Right kidney (tissue), 1 donor: Measurements from ENCODE around the gene RGMA.
"Not testable (repeated sequence)": the region's sequence is repeated elsewhere in the genome, so short reads cannot be mapped to it uniquely, and the experiment has no call there.

ENCODE experiments used
- DNase-seq: peaks from one replicate; pipeline ENCODE4 v3.0.0-alpha.2; 2016

Gene RGMA

DNA sequence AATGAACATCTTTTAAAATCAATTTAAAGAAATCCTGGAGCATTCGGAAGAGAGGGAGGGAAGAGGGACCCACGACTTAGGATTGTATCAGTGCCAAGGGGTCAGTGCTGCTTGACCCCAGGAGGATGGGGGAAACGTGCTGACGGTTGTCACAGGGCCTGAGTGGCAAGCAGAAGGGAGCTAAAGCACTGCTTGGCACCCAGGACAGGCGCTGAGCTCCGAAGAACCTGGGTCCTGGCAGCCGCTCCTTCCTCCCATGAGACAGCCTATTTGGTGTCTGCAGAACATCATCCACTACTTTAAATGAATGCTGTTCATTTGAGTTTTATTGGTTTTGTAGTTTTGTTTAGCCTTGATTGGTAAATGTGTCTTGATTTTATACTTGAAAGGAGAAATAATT is 54.5 kb downstream of the RGMA start:
- DNase-seq: no peak

DNA sequence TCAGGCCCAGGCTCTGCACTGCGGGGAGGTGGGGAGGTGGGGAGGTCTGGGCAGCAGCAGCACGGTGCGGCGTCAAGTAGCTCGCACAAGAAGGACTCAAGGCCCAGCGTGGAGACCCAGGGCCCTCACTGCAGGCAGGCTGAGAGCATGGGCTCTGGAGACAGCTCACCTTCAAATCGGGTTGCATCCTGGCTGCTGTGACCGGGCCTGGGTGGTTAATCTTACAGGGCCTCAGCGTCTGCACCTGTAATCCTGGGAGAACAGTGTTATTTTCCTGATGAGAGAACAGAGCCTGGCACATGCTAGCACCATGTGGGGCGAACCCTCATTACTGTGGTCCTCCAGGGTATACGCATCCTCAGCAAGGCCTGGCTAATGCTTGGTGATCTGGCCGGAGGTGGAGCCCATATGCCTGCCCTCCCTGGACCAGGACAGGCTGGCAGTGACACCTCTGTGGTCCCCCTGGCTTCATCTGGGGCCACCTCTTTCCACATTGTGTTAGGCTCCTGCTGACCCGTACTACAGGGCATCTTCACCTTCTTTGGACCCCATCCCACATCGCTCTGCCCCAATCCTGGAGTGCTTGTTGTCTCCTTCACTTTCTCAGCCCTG is 55.5 kb downstream of the RGMA start:
- DNase-seq: no peak

DNA sequence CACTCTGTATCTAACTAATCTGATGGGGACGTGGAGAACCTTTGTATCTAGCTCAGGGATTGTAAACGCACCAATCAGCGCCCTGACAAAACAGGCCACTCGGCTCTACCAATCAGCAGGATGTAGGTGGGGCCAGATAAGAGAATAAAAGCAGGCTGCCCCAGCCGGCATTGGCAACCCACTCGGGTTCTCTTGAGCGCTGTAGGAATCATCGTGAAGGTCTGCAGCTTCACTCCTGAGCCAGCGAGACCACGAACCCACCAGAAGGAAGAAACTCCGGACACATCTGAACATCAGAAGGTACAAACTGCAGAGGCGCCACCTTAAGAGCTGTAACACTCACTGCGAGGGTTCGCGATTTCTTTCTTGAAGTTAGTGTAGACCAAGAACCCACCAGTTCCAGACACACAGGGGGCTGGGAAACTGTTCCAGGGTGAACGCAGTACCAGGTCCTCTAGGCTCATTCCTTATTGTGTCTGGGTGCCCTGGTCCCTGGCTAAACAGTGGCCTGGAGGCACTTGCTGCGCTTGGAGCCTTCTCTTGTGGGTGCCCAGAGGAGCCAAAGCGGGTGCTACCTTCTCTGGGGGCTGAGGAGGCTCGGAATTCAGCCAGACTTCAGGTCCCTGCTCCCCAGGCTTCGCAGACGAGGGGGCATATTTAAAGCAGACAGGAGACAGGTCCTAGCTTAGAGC is 56.4 kb downstream of the RGMA start:
- not testable (repeated sequence) for DNase-seq

DNA sequence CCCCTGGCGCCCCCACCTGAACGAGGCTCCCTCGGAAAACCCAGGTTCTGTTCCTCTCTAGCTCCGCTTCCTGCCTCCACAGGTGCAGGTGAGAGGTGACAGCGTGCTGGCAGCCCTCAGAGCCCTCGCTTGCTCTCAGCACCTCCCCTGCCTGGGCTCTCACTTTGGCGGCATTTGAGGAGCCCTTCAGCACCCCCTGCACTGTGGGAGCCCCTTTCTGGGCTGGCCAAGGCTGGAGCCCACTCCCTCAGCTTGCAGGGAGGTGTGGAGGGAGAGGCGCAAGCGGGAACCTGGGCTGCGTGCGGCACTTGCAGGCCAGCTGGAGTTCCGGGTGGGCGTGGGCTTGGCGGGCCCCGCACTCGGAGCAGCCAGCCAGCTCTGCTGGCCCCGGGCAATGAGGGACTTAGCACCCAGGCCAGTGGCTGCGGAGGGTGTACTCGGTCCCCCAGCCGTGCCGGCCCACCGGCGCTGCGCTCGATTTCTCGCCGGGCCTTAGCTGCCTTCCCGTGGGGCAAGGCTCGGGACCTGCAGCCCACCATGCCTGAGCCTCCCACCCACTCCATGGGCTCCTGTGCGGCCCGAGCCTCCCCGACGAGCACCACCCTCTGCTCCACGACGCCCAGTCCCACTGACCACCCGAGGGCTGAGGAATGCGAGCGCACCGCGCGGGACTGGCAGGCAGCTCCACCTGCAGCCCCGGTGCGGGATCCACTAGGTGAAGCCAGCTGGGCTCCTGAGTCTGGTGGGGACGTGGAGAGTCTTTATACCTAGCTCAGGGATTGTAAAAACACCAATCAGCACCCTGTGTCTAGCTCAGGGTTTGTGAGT is 57.2 kb downstream of the RGMA start:
- DNase-seq: not testable (repeated sequence)

DNA sequence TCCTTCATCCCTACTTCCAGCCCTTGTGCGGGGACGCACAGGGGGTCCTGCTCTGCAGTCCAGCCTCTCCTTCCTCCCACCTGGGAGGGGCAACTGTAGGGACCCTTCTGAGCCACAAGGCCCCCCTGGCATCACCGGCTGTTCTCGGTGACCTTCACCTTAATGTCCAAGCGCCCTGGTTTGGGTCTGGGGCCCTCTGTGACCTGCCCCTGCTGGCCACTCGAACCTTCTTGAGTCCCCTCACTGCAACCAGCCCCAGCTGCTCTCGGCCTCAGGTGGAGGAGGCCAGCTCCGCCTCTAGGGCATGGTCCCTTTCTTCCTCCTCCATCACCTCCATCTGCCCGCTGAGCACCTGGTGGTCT is 57.9 kb downstream of the RGMA start:
- DNase-seq: no peak

DNA sequence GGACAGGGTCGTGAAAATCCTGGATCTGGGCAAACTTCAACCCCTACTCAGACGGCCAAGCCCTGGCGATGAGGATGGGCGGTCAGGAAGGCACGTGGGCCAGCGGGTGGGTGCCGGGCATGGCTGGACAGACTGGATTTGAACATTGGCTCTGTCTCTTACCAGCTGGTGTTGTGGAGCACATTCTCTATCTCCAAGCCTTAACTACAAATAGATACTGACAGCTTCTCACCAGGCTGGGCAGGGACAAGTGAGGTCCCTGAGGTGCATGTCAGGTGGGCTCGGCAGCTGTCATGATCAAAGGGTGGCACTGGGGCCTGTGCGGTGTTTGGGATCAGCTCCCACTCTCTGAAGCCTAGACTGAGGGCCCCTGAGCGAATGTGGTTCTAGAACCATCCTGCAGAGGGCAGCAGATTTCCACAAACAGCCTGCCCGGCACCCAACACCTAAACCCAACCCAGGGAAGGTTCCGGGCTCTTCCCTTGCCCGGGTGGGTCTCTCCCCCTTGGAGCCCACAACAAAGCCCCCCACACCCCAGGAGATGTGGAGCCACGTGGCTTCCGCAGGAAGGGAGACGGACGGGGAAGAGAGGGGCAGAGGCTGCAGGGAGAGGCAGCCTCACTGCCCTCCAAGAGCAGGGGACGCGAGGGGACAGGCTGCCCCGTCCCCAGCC is 58.4 kb downstream of the RGMA start:
- peak; percentile 77 for DNase-seq

DNA sequence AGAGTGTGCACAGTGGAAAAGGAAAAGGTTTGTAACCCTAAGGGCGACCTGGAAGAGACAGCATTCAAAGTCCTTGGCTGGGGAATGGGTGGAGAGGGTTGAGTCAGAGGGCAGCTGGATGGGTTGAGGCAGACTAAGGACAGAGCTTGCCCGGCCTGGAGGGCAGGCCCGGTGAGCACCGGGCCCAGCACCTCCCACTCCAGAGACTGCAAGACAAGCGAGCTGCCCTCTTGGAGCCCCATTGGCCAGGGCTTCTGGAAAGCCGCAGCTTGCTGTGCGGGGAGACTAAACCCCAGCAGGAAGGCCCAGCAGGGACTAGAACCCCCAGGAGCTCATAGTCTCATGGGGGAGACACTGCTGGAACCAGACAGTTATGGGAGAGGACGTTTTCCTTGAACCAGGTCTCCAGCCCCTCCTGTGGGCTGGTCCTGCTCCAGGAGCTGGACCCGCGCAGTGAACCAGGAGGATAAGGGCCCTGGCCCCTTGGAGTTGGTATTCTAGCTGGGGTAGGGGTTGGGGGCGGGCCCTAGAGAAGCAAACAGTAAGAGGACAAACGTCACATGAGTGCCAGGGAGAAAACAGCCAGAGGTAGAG is 59.1 kb downstream of the RGMA start:
- peak; percentile 25 for DNase-seq

DNA sequence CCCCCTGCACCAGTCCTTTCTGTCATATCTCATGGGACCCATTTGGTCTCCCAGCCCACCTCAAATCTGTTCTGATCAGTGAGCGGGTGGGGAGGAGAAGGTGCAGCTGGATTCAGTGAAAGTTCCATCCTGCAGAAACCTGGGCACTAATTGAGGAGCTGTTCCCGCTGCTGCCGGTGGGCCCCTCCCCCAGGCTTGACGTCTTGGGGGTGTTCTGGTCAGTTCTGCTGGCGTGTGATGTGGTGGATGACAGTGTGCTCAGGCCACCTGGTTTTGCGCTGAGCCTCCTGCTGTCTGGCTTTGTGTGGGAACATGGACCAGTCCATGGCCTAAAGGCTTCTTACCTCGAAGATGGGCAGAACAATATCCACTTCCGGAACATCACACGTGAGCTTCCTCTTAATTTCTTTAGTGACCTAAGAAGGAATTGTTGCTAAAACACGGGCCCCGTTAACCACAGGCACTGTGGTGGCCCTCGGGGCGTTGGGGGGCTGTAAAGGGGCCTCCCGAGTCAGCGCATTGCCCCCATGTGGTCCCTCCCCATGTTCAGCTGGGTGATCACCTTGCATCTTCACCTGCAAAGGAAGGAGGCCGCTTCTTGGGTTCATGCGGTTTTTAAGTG is 59.7 kb downstream of the RGMA start:
- no peak for DNase-seq

DNA sequence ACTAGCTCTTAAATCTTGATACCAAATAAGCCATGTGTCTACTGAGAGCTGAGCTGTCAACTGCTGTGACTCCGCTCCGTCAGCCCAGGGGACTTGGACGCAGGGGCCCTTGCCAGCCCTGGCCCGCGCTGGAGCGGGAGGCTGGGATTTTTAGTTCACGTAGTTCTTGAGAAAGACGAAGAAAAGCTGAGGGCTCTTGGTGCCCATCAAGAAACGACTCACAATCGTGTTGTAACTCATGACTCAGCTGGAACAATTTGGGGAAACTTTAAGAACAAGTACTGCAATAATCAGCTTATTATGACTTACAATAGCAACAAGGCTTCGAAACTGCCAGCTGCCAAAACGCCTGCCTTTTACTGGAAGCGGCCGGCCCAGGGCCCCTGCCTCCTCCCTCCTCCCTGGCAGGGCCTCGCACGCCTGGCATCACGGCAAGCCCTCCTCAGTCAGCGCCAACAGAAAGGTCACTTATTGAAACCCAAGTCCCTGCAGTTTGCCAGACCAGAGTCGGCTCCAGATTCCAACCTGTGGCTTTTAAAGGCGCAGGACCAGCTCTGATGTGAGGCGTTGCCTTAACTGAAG is 60.3 kb downstream of the RGMA start:
- no peak for DNase-seq

DNA sequence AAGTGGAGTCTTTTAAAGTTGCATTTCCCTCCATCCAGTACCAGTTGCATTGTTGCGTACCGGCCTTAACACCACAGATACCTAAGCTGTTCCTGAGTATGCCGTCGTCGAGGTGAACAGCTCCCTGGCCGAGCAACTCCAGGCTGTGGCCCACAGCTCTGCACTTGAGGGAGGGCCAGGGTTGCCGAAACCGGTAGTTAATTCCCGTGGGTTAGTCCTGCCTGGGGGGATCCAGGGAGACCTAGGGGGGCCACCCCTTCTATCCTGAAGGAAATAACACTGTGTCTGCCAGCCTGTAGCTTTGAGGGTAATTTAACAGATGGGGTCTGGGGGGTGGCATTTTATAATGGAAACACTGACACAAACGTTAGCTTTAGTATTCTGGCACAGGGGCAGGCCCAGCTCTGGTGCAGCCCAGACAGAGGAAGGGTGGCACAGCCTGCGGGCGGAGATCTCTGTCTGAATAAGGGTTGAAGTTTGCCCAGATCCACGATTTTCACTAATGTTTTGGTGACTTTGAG is 60.8 kb downstream of the RGMA start:
- no peak for DNase-seq

DNA sequence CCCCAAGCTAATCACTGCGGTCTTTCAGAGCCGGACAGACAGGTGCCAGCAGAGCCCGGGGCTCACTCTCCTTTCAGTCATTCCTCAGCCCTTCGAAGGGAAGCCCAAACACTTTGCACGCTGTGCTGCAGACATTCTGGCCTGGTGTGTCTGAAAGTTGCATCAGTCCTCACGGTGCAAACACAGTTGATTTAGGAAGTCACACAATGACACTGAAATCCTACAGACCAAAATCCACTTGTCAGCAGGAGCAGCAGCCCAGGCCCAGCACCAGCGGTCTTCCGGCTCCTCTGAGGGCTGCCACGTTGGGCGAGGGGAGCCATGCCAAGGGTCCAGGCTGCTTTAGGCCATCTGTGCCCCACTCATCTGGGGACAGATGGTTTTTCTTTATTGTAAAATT is 61.6 kb downstream of the RGMA start:
- no peak for DNase-seq

DNA sequence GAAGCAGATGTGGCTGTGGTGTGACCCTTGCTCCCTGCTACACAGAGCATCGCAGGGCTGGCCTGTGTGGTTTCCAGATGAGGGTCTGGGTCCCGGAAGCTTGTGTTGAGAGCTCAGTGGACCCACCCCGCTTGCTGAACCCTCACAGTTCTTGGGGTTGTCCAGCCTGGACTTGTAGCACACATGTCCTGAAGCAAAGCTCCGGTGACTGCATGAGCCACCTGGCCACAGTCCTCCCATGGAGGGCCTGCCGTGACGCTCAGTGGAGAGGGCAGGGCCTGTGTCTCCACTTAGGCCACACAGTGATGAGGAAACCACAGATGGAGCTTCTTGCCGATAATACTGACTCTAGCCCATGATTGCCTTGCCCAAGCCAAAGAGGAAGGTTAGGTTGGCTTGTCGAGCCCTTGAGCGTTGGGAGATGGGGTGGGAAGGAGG is 62.6 kb downstream of the RGMA start:
- DNase-seq: no peak

DNA sequence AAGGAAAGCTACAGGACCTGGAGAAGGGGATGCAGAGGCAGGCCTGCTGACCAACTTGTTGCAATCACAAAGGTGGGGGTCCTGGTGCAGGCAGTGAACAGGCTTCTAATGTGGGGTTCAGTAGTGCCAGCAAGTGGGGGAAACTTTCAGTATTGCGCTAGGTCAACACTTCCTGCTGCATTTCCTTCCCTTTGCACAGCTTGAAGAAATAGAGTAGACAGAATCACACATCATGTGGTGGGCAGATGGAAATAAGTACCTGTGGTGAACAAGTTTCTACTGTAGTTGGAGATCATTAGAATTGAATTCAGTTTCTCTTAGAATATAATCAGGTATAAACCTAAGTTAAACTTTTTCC is 63.4 kb downstream of the RGMA start:
- no peak for DNase-seq

DNA sequence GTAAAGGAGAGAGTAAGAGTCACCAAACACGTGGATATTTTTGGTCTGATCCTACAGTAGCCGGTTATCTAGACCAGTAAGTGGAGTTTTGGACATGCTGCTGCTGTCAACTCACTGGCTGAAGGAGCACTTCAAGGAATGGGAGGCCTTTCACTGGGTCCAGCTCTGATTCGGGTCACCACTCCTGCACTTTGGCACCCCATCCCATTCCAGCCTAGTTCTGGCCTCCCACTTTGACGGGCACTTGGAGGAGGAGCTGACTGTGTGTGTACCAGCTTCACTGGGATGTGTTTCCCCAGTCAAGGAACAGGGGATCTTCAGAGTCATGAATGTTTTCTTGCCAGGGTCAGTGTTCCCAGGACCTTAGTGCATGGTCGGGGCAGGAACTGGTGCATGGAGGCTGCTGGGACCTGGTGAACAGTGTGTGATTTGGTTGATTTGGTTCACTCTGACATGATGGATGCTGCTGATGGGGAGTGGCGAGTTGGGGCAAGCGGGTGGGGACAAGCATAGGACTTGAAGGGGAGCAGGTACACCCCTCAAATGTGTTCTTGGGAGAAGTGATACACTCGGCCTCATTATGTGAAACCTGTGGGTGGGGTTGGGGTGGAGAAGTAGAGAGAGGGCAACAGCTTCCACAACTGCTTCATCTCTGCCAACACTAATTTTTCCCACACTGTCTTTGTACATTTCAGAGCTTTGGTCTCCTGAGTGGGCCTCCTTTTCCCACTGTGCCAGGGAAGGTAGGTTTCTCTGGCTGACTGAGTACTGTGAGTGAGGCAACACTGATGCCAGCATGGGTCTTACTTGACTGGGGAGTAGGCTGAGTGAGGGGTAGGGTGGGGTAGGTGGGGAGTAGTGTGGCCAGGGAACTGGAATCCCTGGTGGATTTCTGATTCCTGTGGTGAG is 64.0 kb downstream of the RGMA start:
- DNase-seq: no peak

DNA sequence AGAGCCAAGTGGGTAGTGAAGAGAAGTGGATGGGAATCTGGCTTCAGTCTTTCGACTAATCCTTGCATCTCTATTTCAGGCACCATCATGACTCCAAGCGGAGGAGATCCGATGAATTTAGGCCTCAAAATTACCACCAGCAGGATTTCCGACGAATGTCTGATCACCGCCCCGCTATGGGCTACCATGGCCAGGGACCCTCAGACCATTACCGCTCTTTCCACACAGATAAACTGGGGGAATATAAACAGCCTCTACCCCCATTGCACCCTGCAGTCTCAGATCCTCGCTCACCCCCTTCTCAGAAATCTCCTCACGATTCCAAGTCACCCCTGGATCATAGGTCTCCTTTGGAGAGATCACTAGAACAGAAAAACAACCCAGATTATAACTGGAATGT is 64.7 kb downstream of the RGMA start:
- DNase-seq: no peak

DNA sequence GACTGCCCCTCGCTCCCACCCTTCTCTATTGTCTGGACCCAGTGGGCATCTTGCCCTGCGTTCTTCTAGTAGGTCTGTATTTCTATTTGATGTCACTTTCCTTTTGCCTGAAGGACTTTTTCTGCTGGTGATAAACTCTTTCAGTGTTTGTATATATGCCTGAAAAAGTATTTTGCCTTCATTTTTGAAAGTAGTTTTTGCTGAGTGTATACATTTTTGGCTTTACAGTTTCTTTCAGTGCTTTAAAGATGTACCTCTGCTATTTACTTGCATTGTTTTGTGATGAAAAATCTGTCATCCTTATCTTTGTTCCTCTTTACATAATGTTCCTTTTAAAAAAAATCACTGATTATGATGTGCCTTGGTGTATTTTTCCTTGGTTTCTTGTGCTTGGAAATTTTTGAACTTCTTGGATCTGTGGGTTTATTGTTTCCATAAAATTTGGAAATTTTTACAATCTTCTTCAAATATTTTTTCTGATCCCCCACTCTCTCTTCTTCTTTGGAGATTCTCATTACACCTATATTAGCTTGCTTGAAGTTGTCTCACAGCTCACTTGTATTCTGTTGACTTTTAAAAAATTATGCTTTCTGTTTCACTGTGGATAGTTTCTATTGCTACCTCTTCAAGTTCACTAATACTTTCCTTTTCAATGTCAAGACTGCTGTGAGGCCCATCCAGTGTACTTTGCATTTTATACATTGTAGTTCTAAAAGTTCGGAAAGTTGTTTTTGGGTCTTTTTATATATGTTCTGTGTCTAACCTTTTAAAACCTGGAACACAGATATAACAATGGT is 67.8 kb downstream of the RGMA start:
- no peak for DNase-seq

DNA sequence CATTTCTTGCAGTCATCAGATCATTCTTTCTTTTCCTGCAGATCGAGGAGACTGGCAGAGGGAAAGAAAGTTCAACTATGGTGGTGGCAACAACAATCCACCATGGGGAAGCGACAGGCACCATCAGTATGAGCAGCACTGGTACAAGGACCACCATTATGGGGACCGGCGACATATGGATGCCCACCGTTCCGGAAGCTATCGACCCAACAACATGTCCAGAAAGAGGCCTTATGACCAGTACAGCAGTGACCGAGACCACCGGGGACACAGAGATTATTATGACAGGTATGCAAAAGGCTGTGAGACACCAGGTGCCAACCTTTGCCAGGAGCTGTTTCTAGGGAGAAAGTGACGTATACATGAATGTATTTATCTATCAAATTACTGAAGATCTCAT is 69.0 kb downstream of the RGMA start:
- DNase-seq: no peak

DNA sequence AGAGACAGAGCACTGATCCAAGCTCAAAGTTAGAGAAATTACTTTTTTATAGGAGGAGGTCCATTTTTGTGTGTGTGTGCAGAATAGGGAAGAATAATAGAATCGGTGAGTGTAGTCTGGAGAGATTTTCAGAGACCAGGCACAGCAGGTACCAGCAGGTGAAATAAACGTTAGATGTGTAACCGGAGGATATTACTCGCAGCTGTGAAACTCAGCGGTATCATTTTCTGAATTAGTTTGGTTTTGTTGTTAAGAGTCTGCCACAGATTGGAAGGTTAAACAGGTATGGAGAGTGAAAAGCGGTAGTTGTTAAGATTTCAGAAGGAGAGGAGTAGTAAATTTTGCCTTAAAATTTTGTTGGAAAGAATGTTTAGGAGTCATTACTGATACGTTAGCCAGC is 69.9 kb downstream of the RGMA start:
- no peak for DNase-seq

DNA sequence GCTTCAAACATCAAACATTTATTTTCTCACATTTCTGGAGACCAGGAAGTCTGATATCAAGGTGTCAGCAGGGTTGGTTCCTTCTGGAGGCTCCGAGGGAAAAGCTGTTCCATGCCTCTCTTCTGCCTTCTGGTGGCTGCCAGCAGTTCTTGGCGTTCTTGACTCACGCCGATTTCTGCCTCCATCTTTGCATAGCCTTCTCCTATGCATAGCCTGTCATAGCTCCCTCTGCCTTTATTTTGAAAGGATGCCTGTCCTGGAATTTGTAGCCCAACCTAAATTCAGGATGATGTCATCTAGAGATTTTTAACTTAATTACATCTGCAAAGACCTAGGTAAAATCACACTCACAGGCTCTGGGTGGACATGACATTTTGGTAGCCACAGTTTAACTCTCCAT is 70.4 kb downstream of the RGMA start:
- no peak for DNase-seq

DNA sequence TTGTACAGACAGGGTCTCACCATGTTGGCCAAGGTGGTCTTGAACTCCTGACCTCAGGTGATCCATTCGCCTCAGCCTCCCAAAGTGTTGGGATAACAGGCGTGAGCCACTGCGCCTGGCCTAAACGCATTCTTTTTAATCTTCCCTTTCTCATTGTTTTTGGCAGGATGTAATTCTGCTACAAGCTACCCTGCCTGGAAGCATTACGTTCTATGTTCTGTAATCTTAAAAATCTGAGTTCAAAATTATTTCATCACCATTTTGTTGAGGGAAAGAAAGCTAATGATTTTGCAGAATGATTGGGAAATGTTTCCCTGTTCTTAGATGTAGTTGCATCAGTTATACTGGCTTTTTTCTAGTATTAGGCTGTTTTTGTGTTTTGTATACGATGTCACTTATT is 71.5 kb downstream of the RGMA start:
- DNase-seq: no peak
